ENCODE data around the gene SENP2.

DNA sequence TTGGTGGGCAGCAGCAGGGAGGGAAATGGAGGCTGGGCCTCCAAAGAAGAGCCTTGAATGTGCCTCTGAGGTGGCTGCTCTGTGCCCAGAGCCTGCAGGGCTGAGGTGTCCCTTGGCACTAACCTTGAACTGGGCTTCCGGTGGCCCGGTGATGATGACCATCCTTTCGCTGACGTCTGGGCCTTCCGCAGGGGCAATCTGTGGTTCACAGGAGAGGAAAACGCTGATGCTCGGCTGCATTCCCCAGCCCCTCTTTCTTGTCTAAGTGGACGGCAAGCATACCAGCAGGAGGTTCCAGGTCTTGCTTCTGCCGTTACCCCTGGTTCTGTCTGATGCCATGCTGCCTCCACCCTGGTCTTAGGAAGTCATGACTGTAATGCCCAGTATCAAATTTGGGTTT, 65.9 kb downstream of the SENP2 start:
- TF ChIP-seq POLR2AphosphoS5 (IDR thresholded peaks at IDR 0.05) (no peak), CTCF (IDR thresholded peaks at IDR 0.05) (no peak), POLR2A (IDR thresholded peaks at IDR 0.05; ENCODE audit: low read depth) (no peak)

All from esophagus muscularis mucosa (tissue), 3 donors.